Left colon (tissue), 2 donors: ENCODE results near the gene GPC5. TPM values are rescaled to one million over a fixed set of nuclear protein-coding genes. Genes with fewer than 3 reads are reported as not detected.

Experiments
- ATAC-seq: fragments of 200-7000 bp; cut with Tn5 transposase; one replicate; pipeline ENCODE4 v1.9.1; 2020; ENCODE audit warnings: mild to moderate bottlenecking, moderate library complexity
- DNase-seq, 2 donors: peaks; one replicate each; pipeline ENCODE4 v3.0.0-alpha.2; 2020
- intact Hi-C, 2 donors: fragments of 100-400 bp; cut with DNase I in 1 of 2; cut with micrococcal nuclease in 1 of 2; formaldehyde crosslinking; loops; one replicate each; pipeline versions ENCODE4 v1.11.2 to v1.14.0; 2022; cut with DNase I, micrococcal nuclease
- total RNA-seq, 2 donors: library from RNA; stranded (reverse); fragmentation: NEBNext Ultra II Directional; extraction: Animal tissue kit (Norgen Biotek cat#: 25700); gene quantifications; one replicate each; pipeline ENCODE4 v1.2.1, GENCODE V29; 2021
- donor health status: DM: no; HTN: no; CAD: no.
- donor health status: DM: yes; HTN: yes; CAD: no.

GPC5 gene
- total RNA-seq, 2 donors from 2014 or later: 0.22 to 0.24 TPM

GRCh38 chr13:91520952-91521351 lies 122.5 kb downstream of the GPC5 start:
- no peak for DNase-seq
- no peak for ATAC-seq
- intact Hi-C loops: no loop called here

DNA sequence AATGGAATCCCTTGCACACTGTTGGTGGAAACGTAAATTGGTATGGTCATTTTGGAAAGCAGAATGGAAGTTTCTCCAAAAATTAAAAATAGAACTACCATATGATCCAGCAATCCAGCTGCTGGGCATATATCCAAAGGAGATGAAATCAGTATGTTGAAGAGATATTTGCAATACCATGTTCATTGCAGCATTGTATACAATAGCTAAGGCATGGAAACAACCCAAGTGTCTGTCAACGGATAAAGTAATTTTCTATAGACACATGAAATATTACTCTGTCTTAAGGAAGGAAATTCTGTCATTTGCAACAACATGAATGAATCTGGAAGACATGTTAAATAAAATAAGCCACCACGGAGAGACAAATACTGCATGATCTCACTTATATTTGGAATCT lies 124.7 kb downstream of the GPC5 start:
- intact Hi-C loops: no loop called here
- ATAC-seq (no peak), DNase-seq (no peak)

- DNase-seq (no peak), ATAC-seq (no peak)
- intact Hi-C loops: no loop called here
Observed at GRCh38 chr13:91526543-91527033, 128.2 kb downstream of the GPC5 start.

- no peak for ATAC-seq
- DNase-seq: no peak
- intact Hi-C loops: no loop called here
Observed at GRCh38 chr13:91529739-91530482, 131.5 kb downstream of the GPC5 start.

DNA sequence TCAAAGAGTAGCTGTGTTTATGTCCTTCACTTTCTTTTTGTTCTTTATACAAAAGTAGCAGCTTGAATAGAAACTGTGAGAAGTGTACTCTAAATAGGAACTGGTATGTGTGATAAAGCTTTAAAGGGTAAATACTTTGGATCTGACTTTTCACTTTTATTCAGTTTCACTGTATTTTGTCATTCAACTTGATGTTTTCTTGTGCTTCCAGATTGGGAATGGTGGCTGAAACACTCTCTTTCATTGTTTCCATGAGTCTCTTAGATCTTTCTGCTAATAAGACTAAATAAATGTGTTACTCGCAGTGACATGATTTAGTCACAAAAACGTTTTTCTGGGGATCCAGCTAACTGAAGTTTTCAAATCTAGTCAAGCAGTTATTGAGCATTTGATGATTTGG lies 133.2 kb downstream of the GPC5 start:
- DNase-seq (no peak), ATAC-seq (no peak)
- intact Hi-C loops: no loop called here

- ATAC-seq: no peak
- no peak for DNase-seq
- intact Hi-C loops: no loop called here
Observed at GRCh38 chr13:91533354-91533753, 134.9 kb downstream of the GPC5 start.

- intact Hi-C loops: no loop called here
- DNase-seq: no peak
- no peak for ATAC-seq
Observed at GRCh38 chr13:91534996-91535395, 136.6 kb downstream of the GPC5 start.

GRCh38 chr13:91537376-91537775 lies 139.0 kb downstream of the GPC5 start:
- intact Hi-C loops: no loop called here
- ATAC-seq (no peak), DNase-seq (no peak)

DNA sequence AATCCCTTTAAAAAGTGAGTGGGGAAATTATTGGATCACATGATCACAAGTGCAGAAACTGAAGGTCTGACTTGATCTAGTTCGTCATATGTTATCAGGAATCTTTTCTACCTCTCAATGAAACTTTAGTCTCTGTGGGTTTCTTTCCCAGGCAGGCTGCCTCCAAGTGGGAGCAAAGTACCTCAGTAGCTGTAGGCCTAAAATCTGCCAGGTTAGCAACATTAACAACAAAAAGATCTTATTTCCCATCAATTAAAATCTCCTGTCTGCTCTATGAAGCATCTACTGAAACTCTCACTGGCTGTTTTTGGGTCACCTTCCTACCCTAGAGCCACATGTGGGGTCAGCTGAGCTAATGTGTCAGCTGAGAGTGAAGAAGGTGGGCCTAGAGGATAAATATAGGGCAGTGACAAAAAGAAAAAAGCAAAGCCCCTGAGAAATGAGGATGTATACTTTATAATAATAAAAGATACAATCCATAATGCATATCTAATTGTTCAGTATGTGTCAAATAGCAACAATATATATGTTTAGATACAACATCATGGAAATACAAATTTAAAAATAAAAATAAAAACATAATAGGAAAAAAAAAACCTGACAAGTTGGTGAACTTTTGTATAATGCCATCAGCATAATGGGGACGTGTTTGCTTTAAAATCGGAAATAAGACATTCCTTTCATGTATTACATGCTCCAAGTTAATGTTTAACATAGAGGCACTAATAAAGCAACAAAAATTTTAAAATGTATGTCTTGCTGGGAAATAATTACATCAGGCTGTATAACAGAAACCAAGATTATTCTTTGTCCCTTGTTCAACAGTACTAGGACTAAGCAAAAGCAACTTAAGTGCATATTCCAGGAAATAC lies 141.1 kb downstream of the GPC5 start:
- intact Hi-C loops: no loop called here
- DNase-seq: no peak
- peak; percentile 89 for ATAC-seq

DNA sequence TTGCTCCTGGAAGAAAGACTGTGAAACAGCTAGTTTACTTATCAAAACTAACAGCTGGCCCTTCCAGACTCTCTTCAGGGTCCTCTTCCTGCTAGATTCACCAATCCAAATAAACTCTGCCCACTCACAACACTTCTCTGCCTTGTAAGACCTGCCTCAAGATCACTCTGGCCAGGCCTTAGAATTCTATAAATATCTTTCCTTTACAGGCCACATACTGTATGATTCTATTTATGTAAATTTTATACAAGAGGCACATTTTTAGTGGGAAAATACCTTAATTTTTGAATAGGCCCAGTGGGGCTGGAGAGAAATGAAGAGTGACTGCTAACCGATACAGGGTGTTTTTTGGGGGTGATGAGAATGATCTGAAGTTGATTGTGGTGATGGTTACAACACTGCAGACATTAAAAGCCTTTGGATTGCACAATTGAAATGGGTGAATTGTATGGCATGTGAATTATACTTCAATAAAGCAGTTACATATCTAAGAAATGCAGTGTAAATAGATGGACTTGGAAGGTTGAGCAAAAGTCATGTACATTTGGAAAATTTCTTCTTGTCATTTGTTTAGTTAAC lies 141.8 kb downstream of the GPC5 start:
- intact Hi-C loops: no loop called here
- ATAC-seq (peak; percentile 86), DNase-seq (no peak)

DNA sequence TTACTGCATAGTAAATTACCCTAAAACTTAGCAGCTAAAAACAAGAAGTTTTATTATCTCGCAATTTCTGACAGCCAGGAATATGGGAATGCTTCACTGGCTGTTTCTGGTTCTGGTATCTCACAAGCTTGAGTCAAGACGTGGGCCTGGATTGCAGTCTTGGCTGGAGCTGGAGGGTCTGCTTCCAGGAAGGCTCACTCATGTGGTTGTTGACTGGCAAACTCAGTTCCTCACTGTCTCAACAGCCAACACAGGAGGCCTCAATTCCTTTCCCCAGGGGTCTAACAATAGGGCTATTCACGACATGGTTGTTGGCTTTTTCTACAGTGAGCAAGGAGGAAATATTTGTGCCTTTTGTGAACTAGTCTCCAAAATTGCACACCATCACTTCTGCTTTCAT lies 146.3 kb downstream of the GPC5 start:
- intact Hi-C loops: no loop called here
- DNase-seq (no peak), ATAC-seq (no peak)

DNA sequence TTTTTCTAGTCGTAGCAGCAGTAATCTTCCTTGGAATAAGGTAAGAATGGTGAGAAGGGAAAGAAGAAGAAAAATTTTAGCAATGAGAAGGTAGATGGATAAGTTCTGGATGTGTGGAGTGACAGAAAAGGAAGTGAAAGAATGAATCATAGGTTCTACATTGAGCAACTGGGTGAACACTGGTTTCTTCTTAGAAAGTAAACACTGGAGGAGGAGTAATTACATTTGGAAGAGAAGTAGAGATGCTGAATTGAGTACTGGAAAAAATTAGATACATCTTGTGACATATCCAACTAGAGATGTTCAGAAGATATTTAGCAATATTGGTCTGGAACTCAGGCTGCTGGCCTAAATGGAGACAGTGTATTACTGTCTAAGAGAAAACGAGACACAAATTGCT lies 148.5 kb downstream of the GPC5 start:
- intact Hi-C loops: no loop called here
- no peak for ATAC-seq

DNA sequence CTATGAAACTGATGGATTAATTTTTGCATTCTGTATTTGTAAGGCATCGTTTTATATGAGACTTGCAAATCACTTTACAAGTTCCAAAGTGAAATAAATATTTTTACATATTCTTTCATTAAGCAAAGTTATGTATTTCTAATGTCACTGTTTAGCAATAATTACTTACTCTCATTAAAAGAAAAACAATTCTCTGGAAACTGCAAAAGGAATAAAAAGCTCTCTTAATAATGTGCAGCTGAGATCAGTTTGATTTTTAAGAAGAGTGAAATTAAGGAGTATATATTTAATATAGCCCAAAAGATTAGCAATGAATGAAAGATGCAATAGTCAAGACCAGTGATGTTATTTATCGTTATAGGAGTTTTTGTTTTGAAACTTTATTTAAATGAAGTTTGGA lies 155.2 kb downstream of the GPC5 start:
- DNase-seq: no peak

More for the DNA sequence above, 148.5 kb downstream of the GPC5 start:
- DNase-seq: no peak

DNA sequence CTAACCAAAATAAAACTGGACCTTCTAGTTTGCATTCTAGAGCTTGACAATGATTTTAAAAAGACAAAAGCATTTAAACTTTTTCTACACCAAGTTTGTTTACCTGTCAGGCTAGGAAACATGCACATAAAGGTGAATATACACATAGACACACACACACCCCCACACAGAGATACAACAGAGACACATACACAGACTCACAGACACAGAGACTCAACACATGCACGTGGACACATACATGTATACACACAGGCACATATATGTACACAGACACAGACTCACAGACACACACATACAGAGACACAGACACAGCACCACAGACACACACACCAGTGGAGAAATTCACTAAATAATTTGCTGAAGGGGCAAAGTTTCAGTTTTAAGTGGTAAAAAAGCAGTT lies 155.7 kb downstream of the GPC5 start:
- no peak for ATAC-seq
- intact Hi-C loops: no loop called here
- no peak for DNase-seq

More for the DNA sequence above, 155.2 kb downstream of the GPC5 start:
- ATAC-seq: no peak
- intact Hi-C loops: no loop called here

DNA sequence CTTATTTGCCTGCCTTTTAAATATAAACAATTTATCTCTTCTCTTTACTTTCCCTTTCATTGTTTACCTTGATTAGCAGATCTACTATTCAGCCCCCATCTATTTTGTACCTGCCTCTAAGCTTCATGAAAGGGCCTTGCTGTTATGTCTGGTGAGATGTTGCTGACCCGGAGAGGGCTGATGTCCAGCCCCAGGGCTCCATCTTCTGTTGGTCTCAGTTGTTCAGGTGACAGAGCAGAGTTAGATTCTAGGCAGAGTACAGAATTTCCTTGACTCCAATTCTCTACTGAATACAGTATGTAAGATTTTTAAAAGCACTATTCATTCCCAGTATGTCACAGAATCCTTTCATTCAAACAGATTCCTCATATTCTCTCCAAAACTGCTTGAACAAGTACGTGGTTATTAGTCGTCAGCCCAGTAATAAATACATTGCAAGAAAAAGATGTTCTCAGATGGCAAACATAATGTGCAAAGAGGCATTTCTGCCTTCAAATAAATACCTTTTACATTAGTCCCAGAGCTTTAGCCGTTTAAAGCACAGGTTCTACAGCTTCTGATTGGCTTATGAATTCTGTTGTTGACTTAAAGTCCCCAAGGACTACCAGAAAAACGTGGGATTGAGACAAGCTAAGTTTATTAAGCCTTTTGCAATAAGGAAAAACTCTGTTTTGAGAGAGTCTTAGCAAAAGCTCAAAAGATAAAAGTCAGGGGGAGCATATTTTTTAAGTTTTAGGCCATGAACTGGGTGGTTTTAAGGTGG lies 159.1 kb downstream of the GPC5 start:
- intact Hi-C loops: no loop called here
- no peak for ATAC-seq
- no peak for DNase-seq

GRCh38 chr13:91563799-91564198 lies 165.4 kb downstream of the GPC5 start:
- intact Hi-C loops: no loop called here
- DNase-seq: no peak
- ATAC-seq: no peak

- intact Hi-C loops: no loop called here
- ATAC-seq: no peak
- DNase-seq: no peak
Observed at GRCh38 chr13:91564396-91564795, 166.0 kb downstream of the GPC5 start.

DNA sequence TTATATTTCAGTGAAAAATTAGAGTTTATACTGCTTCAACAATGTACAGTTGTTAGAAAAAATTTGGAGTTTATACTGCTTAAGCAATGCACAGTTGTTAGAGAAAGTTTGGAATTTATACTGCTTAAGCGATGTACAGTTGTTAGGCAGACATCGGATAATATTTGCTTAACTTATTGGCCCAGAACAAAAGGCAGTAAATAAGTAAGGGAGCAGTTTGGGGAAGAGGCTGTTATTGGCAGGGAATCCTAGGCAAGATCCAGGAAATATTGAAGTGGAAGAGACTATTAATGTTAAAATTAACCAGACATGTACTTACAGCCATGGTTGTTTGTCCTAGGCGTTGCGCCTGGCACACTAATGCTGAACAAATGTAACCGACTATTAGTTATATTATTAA lies 166.9 kb downstream of the GPC5 start:
- DNase-seq (no peak), ATAC-seq (no peak)
- intact Hi-C loops: no loop called here
